HS-27A (cell line): ENCODE data around the gene NBR1.
"Not testable (repeated sequence)": the region's sequence is repeated elsewhere in the genome, so short reads cannot be mapped to it uniquely, and the experiment has no call there.

Experiments used
- DNase-seq: peaks from one replicate; pipeline ENCODE4 v3.0.0-alpha.2; 2012; ENCODE audit warnings: low read depth, missing footprints

NBR1 gene

GRCh38 chr17:43246456-43246855 is 75.4 kb downstream of the NBR1 start:
- DNase-seq = not testable (repeated sequence)
